Activated naive CD8-positive, alpha-beta T cell treated with anti-CD3 and anti-CD28 coated beads, Interleukin-2, amount 10 ng/mL, durations not matched to agents 7 days and 5 days (primary cell): ENCODE measurements around the gene PTK7. TPM values are rescaled to one million over a fixed set of nuclear protein-coding genes. Genes with fewer than 3 reads are reported as not detected.

Experiments used
- ATAC-seq: fragments of 150-1000 bp; cut with Tn5 transposase; one replicate; pipeline ENCODE4 v1.10.0; 2021; ENCODE audit warnings: low read depth, moderate library complexity
- POLR2A ChIA-PET: fragments of 350-600 bp; sonication (Branson Sonifier 250); formaldehyde crosslinking; loops from one replicate; lab custom pipeline; 2021; ENCODE audit warnings: antibody characterized with exemption; lab: Charles Lee
- DNase-seq: peaks from one replicate; pipeline ENCODE4 v3.0.0; 2021
- H3K27ac Mint-ChIP-seq: one replicate; pipeline ENCODE4 v1.8.0; 2022; ENCODE audit warnings: mild to moderate bottlenecking, mixed read lengths
- H3K27me3 Mint-ChIP-seq: one replicate; pipeline ENCODE4 v1.8.0; 2022; ENCODE audit warnings: mild to moderate bottlenecking, moderate library complexity, mixed read lengths
- H3K36me3 Mint-ChIP-seq: one replicate; pipeline ENCODE4 v1.8.0; 2021; ENCODE audit warnings: mild to moderate bottlenecking, mixed read lengths
- H3K4me1 Mint-ChIP-seq: one replicate; pipeline ENCODE4 v1.8.0; 2021; ENCODE audit warnings: mixed read lengths
- H3K4me3 Mint-ChIP-seq: one replicate; pipeline ENCODE4 v1.8.0; 2022; ENCODE audit warnings: mild to moderate bottlenecking, moderate library complexity, mixed read lengths
- H3K9me3 Mint-ChIP-seq: one replicate; pipeline ENCODE4 v1.8.0; 2021; ENCODE audit warnings: mixed read lengths
- total RNA-seq, 2 experiments: library from RNA; stranded (reverse); gene quantifications; one replicate each; pipeline ENCODE4 v1.2.3, GENCODE V29; 2021

The PTK7 gene
- total RNA-seq, 2 experiments from 2014 or later = 1.4 to 1.9 TPM

DNA sequence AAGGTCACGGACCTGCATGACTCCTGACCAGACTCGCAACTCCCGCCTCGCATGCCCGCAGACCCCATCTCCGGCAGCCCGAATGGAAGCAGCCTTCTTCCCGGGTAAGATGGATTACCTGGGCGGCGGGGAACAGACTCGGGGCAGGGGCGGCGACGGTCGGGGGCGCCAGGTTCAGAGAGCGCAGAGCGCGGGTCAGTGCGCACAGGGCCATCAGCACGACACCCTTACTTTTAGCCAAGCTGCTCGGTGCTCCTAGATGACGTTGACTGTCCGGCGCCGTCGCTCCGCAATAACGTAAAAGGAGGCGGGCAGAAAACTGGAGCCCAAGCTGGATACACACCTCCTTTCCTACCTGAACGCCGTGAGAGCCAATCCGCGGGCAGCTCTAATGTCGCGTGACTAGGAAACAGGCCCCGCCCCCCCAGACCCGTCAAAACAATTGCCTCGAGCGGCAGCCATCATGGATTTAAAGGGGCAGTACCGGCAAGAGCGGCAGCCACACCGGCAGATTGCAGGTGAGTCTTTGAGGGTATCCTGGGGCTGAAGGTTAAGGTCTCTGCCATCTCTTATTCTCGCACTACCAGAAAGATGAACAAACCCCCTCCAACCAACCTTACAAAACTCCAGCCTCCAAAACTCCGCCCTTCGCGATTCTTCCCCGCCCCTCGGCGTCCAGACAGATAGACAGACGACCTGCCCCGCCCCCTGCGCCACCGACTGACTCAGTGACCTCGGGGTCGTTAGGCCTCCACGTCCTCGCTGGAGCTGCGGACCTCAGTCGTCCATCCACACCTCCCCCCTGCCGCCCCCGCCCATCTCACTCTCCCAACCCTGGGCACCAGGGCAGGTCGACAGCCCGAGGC, 16.7 kb upstream of the PTK7 start, which contains the start of the genes KLC4 and MRPL2:
Gene KLC4, plus strand, starts transcription at position 464 of the 866 bp plus-strand sequence. CDS start 1,705 bp downstream, outside the sequence.
Gene MRPL2, minus strand, starts transcription at position 267 of the 866 bp plus-strand sequence. Its CDS starts 53 bp downstream, at position 214.
- ATAC-seq = peak; percentile 95
- H3K27me3 Mint-ChIP-seq = no peaks in the 10 kb centered on the region
- H3K4me1 Mint-ChIP-seq = peaks cover 21% of the 10 kb centered on the region
- peak within 1 kb of the TSS; percentile 87 for H3K4me3 Mint-ChIP-seq
- H3K9me3 Mint-ChIP-seq = no peaks in the 10 kb centered on the region
- DNase-seq = peak; percentile 91
- peak within 1 kb of the TSS; percentile 96 for H3K27ac Mint-ChIP-seq
- POLR2A ChIA-PET = interaction anchor here (0.6 to 3.0 kb wide), 15 partner anchors 9 to 570 kb away, joined by 3 to 17 read pairs (median 3); partner anchors contain the start of genes CNPY3, KLHDC3, MEA1 and PEX6
- H3K36me3 Mint-ChIP-seq = peaks cover 9% of the 10 kb centered on the region

DNA sequence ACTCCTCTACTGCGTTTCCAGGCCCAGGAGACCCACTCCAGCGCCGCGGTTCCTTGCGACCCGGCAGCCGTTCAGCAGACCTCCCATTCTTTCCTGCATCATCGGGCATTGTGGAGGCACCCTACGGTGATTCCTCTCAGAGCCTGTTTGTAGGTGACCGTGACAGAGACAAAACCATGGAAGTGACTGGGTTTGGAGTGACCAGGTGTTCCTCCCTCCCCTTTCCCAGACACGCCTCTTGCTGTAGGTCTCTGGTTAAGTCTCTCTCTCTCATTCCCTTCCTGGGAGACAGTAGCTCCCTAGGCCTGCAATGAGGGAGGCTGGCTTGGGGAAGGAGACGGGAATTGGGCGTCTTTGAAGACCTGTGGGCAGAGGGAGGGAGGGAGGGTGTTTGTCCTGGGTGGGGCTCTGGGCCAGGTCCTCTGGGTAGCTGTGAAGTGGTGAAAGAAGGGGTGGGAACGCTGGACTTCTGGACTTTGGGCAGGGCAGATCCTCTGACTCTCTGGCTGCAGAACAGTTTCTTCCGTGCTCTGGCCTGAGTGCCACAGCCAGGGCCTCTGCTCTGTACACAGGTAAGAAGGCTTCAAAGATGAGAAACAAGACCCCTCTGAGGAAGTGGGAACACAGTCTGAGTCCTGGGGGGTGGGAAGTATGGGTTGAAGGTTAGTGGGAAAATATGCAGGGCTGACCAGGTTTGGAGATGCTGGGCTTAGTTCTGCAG, 15.9 kb upstream of the PTK7 start:
- H3K4me1 Mint-ChIP-seq = peaks cover 21% of the 10 kb centered on the region
- H3K9me3 Mint-ChIP-seq = no peaks in the 10 kb centered on the region
- peak overlapping the region; percentile 96 for H3K27ac Mint-ChIP-seq
- peak overlapping the region; percentile 87 for H3K4me3 Mint-ChIP-seq
- H3K27me3 Mint-ChIP-seq = no peaks in the 10 kb centered on the region
- H3K36me3 Mint-ChIP-seq = peaks cover 9% of the 10 kb centered on the region
- DNase-seq (no peak), ATAC-seq (no peak)
- POLR2A ChIA-PET = interaction anchor here (1.0 to 3.0 kb wide), 8 partner anchors 39 to 570 kb away, joined by 3 to 17 read pairs (median 4); partner anchors contain the start of genes CNPY3, KLHDC3, MEA1 and PEX6

DNA sequence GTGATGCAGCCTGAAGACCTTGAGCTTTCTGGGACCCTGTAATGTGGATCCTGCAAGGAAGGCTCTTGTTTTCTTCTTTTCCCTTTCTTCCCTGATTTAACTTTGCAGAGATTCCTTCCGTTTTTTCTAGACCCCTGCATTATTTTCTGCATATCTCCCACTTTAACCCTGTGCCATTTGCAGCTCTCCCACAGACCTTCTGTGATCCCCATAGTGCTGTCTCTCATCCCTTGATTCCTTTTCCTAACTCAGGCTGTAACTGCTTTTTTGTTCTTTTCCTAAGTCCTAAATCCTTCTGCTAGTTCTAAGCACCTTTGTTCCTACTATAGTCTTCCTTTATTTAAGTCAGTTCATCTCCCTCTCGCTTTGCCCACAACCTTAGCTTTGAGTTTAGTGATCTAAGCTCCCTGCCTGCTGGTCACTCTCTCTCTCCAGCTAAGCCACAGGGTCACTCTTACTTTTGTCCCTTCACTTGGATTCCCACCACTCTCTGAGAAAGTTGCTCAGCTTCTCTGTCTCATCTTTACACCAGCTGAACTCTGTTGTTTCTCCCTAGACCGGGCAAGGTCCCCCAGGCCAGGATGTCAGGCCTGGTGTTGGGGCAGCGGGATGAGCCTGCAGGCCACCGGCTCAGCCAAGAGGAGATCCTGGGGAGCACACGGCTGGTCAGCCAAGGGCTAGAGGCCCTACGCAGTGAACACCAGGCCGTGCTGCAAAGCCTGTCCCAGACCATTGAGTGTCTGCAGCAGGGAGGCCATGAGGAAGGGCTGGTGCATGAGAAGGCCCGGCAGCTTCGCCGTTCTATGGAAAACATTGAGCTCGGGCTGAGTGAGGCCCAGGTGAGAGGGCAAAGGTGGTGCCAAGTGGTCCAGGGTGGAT, 15.1 kb upstream of the PTK7 start:
- ATAC-seq (no peak), DNase-seq (no peak)
- H3K9me3 Mint-ChIP-seq = no peaks in the 10 kb centered on the region
- peaks cover 21% of the 10 kb centered on the region for H3K4me1 Mint-ChIP-seq
- H3K27me3 Mint-ChIP-seq = no peaks in the 10 kb centered on the region
- H3K4me3 Mint-ChIP-seq = peak overlapping the region; percentile 87
- peak overlapping the region; percentile 96 for H3K27ac Mint-ChIP-seq
- peaks cover 4% of the 10 kb centered on the region for H3K36me3 Mint-ChIP-seq
- POLR2A ChIA-PET = interaction anchor here (1.1 to 3.0 kb wide), 2 partner anchors 40 to 82 kb away, joined by 3 to 13 read pairs; partner anchors contain the start of genes PEX6 and RRP36

GRCh38 chr6:43061861-43062260, 14.3 kb upstream of the PTK7 start:
- no peak for ATAC-seq
- H3K4me3 Mint-ChIP-seq = no peak overlapping the region
- peaks cover 4% of the 10 kb centered on the region for H3K36me3 Mint-ChIP-seq
- H3K4me1 Mint-ChIP-seq = peaks cover 21% of the 10 kb centered on the region
- H3K27me3 Mint-ChIP-seq = no peaks in the 10 kb centered on the region
- no peaks in the 10 kb centered on the region for H3K9me3 Mint-ChIP-seq
- H3K27ac Mint-ChIP-seq = no peak overlapping the region
- no peak for DNase-seq
- POLR2A ChIA-PET = no interaction called here

- H3K9me3 Mint-ChIP-seq = no peaks in the 10 kb centered on the region
- H3K4me3 Mint-ChIP-seq = no peak overlapping the region
- POLR2A ChIA-PET = no interaction called here
- ATAC-seq = no peak
- no peaks in the 10 kb centered on the region for H3K27me3 Mint-ChIP-seq
- DNase-seq = no peak
- H3K27ac Mint-ChIP-seq = no peak overlapping the region
- peaks cover 2% of the 10 kb centered on the region for H3K36me3 Mint-ChIP-seq
- peaks cover 17% of the 10 kb centered on the region for H3K4me1 Mint-ChIP-seq
These were observed 13.3 kb upstream of the PTK7 start for GRCh38 chr6:43062818-43063217.

DNA sequence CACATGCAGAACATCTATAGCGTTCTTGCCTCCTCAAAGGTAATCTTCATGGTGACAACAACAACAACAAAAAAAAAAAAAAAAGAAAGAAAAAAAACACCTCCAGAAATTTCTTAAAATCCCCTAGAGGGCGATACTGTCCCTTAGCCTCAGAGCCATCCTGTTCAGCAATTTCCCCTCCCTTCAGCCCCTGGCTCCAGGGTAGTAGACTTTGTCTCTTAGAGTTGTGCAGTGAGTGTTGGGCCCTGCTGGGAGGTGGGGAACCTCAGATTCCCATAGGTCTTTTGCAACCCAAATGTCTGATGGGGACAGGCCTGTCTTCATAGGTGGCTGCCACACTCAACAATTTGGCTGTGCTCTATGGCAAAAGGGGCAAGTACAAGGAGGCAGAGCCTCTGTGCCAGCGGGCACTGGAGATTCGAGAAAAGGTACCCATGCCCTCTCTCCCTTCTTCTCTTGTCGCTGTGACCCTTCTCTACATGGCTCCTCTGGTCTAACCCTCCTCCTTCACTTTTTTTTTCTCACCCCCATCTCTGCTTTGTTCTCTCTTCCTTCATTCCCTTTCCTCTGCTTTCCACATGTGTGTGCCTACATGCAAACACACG, 6.0 kb upstream of the PTK7 start:
- H3K27me3 Mint-ChIP-seq = peaks cover 2% of the 10 kb centered on the region
- POLR2A ChIA-PET = no interaction called here
- H3K4me1 Mint-ChIP-seq = peaks cover 4% of the 10 kb centered on the region
- DNase-seq = no peak
- H3K9me3 Mint-ChIP-seq = no peaks in the 10 kb centered on the region
- peak overlapping the region; percentile 54 for H3K27ac Mint-ChIP-seq
- H3K36me3 Mint-ChIP-seq = no peaks in the 10 kb centered on the region
- H3K4me3 Mint-ChIP-seq = no peak overlapping the region
- ATAC-seq = peak; percentile 86

GRCh38 chr6:43074847-43075669, 1.1 kb upstream of the PTK7 start:
- no peaks in the 10 kb centered on the region for H3K36me3 Mint-ChIP-seq
- no peaks in the 10 kb centered on the region for H3K9me3 Mint-ChIP-seq
- peaks cover 35% of the 10 kb centered on the region for H3K27me3 Mint-ChIP-seq
- no peak for DNase-seq
- ATAC-seq = no peak
- no peak overlapping the region for H3K27ac Mint-ChIP-seq
- H3K4me3 Mint-ChIP-seq = peak overlapping the region; percentile 43
- H3K4me1 Mint-ChIP-seq = peaks cover 3% of the 10 kb centered on the region
- POLR2A ChIA-PET = no interaction called here

DNA sequence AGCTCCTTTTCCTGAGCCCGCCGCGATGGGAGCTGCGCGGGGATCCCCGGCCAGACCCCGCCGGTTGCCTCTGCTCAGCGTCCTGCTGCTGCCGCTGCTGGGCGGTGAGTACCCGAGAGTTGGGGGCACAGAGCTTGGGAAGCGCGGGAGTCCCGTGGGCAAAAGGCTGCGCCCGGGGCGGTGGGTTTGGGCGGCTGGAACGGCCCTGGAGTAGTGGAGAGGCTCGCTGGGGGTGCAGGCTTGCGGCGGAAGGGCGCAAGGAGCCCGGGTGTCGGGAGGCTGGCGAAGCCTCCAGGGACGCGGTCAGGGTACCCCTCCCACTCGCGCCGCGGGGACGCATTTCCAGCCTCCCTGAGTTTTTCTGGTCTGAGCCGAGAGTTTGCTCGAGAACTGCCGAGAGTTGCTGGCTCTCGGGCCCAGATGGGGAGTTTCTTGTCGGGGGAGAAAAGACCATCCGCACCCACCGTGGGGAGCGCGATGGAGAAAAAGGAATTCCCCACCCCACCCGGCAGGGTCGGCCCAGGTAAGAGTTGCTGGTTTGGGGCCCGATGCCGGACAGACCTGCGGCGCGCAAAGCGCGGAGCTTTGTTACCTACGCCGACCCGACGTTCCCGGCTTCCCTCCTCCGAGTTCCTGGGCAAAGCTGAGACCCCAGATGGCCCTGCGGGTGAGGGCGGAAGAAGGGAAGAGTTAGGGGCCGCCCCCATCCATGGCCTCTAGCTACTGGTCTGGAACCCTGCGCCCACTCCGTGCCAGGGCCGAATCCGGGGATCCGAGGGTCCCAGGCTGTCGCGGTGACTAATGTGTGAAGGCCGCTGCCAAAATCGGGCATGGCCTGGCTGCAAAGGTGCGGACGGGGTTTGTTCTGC, 584 bp downstream of the PTK7 start:
- Mint-ChIP-seq H3K4me1 (no peaks in the 10 kb centered on the region), H3K4me3 (peak overlapping the region; percentile 35), H3K27me3 (peaks cover 38% of the 10 kb centered on the region), H3K36me3 (no peaks in the 10 kb centered on the region), H3K9me3 (no peaks in the 10 kb centered on the region), H3K27ac (no peak overlapping the region)
- POLR2A ChIA-PET = no interaction called here
- DNase-seq (peak; percentile 48), ATAC-seq (peak; percentile 16)

- DNase-seq = no peak
- no peak overlapping the region for H3K27ac Mint-ChIP-seq
- H3K4me3 Mint-ChIP-seq = no peak overlapping the region
- no peaks in the 10 kb centered on the region for H3K36me3 Mint-ChIP-seq
- H3K4me1 Mint-ChIP-seq = no peaks in the 10 kb centered on the region
- no peak for ATAC-seq
- POLR2A ChIA-PET = no interaction called here
- peaks cover 38% of the 10 kb centered on the region for H3K27me3 Mint-ChIP-seq
- no peaks in the 10 kb centered on the region for H3K9me3 Mint-ChIP-seq
These were observed 1.3 kb downstream of the PTK7 start for GRCh38 chr6:43077333-43077809.

DNA sequence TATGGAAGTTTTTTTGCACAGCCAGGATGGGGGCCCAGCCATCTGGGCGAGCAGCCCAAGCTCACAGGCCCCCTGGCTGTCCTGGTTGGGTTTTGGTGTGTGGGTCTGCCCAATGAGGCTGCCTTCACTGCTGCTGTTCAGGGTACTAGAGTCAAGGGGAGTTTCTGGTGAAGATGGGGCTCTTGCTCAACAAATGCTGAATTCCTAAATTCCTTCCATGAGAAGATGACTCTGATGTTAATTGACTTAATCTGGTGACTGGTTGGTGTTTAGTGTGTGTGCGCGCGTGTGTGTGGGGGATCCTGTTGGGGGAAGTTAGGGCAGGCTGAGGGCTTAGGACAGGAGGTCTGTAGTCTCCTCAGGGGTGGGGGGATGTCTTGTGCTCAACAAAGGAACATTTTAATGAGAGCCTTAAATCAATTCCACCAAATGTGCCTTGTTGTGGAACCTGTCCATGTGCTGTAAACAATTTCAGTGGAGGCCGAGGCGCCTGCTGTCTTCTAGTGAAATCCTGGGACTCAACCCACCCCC, 1.9 kb downstream of the PTK7 start:
- Mint-ChIP-seq H3K36me3 (no peaks in the 10 kb centered on the region), H3K9me3 (no peaks in the 10 kb centered on the region), H3K4me3 (no peak overlapping the region), H3K4me1 (no peaks in the 10 kb centered on the region), H3K27me3 (peaks cover 40% of the 10 kb centered on the region), H3K27ac (no peak overlapping the region)
- POLR2A ChIA-PET = no interaction called here
- DNase-seq (no peak), ATAC-seq (no peak)

DNA sequence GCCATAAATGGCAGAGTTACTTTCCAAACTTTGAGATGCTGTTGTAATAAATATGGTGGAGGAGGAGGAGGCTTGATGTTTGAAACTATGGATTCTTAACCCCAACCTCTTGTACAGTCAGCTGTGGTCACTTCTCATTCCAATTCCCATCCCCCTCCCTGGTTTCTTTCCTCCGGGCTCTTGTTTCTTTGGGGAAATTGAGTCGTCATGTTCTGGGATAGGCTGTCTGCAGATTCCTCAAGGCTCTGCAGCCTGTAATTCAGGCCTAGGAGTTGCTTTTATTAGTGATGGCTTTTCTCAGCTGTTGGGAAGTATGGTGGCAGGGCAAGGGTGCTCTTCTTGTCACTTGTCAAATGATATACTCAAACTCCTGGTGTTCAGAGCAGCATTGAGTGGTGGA, 2.6 kb downstream of the PTK7 start:
- ATAC-seq (no peak), DNase-seq (no peak)
- H3K27ac Mint-ChIP-seq = no peak overlapping the region
- H3K36me3 Mint-ChIP-seq = no peaks in the 10 kb centered on the region
- H3K4me3 Mint-ChIP-seq = no peak overlapping the region
- H3K9me3 Mint-ChIP-seq = no peaks in the 10 kb centered on the region
- no peaks in the 10 kb centered on the region for H3K4me1 Mint-ChIP-seq
- POLR2A ChIA-PET = no interaction called here
- H3K27me3 Mint-ChIP-seq = peaks cover 43% of the 10 kb centered on the region
